Calu3 (cell line): ENCODE data around the gene CYFIP2. TPM values are rescaled to one million over a fixed set of nuclear protein-coding genes. Genes with fewer than 3 reads are reported as not detected.

Experiments used
- BruUV-seq: library from RNA; stranded (reverse); fragments of 400-500 nt; replicated peaks from 2 replicates; lab custom pipeline; 2021; lab: Mats Ljungman, UMichigan
- CTCF ChIA-PET: fragments of 300-600 bp; sonication (Branson Sonifier 250); formaldehyde crosslinking; loops from one replicate; lab custom pipeline; 2022; ENCODE audit warnings: antibody characterized with exemption; lab: Charles Lee
- DNase-seq: peaks from one replicate; pipeline ENCODE4 v3.0.0; 2022
- H3K27ac Mint-ChIP-seq: one replicate; pipeline ENCODE4 v1.8.0; 2022; ENCODE audit warnings: mixed read lengths; ENCODE audit not compliant: unreplicated experiment
- H3K27me3 Mint-ChIP-seq: one replicate; pipeline ENCODE4 v1.8.0; 2022; ENCODE audit warnings: mixed read lengths; ENCODE audit not compliant: unreplicated experiment
- H3K36me3 Mint-ChIP-seq: one replicate; pipeline ENCODE4 v1.8.0; 2022; ENCODE audit warnings: mild to moderate bottlenecking, moderate library complexity, mixed read lengths; ENCODE audit not compliant: insufficient read depth, unreplicated experiment
- H3K4me1 Mint-ChIP-seq: one replicate; pipeline ENCODE4 v1.8.0; 2022; ENCODE audit warnings: mild to moderate bottlenecking, low read depth, mixed read lengths; ENCODE audit not compliant: unreplicated experiment
- H3K4me3 Mint-ChIP-seq: one replicate; pipeline ENCODE4 v1.8.0; 2022; ENCODE audit warnings: mild to moderate bottlenecking, low read depth, moderate library complexity, mixed read lengths; ENCODE audit not compliant: unreplicated experiment
- H3K9me3 Mint-ChIP-seq: one replicate; pipeline ENCODE4 v1.8.0; 2022; ENCODE audit warnings: low read depth, mixed read lengths; ENCODE audit not compliant: unreplicated experiment
- intact Hi-C: fragments of 100-400 bp; cut with micrococcal nuclease; formaldehyde crosslinking; loops from one replicate; pipeline ENCODE4 v1.10.0; 2022; ENCODE audit not compliant: unreplicated experiment
- total RNA-seq: library from RNA; stranded (reverse); gene quantifications from 2 replicates; pipeline ENCODE4 v1.2.3, GENCODE V29; 2022
- TF ChIP-seq, protein P1 (sequence below): fragments of 200-600 bp; IDR thresholded peaks from one replicate; pipeline ENCODE4 v1.8.0; 2022; ENCODE audit warnings: antibody characterized with exemption; ENCODE audit not compliant: unreplicated experiment

The CYFIP2 gene
- total RNA-seq, 1 experiment from 2014 or later = 37.8 TPM

DNA sequence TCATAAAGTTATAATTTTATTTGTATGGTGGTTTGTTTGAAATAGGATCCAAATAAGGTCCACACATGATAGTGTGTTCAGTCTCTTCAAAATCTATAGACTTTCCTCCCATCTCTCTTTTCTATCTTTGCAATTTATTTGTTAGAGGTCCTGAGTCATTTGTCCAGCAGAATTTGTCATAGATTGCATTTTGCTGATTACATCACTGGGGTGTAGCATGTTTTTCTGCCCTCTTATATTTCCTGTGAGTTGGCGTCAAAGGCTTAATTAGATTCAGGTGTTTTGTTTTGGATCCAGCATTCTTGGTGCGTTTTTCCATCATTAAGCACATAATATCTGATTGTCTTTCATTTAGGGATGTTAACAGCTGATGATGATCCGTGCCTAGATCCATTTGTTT lies 15.0 kb downstream of the CYFIP2 start:
- H3K4me1 Mint-ChIP-seq = no peaks in the 10 kb centered on the region
- TF ChIP-seq, protein P1, sequence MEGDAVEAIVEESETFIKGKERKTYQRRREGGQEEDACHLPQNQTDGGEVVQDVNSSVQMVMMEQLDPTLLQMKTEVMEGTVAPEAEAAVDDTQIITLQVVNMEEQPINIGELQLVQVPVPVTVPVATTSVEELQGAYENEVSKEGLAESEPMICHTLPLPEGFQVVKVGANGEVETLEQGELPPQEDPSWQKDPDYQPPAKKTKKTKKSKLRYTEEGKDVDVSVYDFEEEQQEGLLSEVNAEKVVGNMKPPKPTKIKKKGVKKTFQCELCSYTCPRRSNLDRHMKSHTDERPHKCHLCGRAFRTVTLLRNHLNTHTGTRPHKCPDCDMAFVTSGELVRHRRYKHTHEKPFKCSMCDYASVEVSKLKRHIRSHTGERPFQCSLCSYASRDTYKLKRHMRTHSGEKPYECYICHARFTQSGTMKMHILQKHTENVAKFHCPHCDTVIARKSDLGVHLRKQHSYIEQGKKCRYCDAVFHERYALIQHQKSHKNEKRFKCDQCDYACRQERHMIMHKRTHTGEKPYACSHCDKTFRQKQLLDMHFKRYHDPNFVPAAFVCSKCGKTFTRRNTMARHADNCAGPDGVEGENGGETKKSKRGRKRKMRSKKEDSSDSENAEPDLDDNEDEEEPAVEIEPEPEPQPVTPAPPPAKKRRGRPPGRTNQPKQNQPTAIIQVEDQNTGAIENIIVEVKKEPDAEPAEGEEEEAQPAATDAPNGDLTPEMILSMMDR = no peak
- BruUV-seq = no TSS peak
- no peaks in the 10 kb centered on the region for H3K36me3 Mint-ChIP-seq
- H3K4me3 Mint-ChIP-seq = no peak overlapping the region
- CTCF ChIA-PET = no interaction called here
- DNase-seq = no peak
- H3K9me3 Mint-ChIP-seq = no peaks in the 10 kb centered on the region
- H3K27ac Mint-ChIP-seq = no peak overlapping the region
- intact Hi-C loops = no loop called here
- H3K27me3 Mint-ChIP-seq = no peaks in the 10 kb centered on the region

DNA sequence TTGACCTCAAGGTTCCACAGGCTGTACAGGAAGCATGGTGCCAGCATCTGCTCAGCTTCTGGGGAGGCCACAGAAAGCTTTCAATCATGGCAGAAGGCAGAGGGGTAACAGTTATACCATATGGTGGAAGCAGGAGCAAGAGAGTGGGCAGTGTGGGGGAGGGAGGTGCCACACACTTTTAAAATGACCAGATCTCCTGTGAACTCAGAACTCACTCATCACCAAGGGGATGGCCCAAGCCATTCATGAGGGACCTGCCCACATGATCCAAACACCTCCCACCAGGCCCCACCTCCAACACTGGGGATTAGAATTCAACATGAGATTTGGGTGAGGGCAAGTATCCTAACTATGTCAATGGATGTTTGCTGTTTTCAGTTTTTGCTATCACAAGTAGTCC lies 16.2 kb downstream of the CYFIP2 start:
- no peaks in the 10 kb centered on the region for H3K36me3 Mint-ChIP-seq
- intact Hi-C loops = no loop called here

DNA sequence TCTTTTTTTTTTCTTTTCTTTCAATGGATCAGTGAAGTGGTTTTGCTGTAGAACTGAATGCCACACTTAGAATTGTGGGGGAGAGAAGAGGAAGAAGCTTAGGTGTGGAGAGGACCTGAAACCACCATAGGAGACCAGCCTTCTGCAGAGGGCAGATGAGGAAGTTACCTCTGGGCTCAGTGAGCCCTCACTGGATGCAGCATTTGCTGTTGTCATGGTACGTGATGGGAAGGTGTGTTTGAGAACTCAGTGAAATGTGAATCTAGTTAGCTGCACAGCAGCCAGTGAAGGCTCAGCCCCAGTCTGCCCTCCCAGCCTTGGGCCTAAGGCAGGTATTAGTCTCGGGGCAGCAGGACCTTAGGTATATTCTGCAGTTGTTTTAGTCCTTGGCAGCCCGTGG lies 17.5 kb downstream of the CYFIP2 start:
- no peak for DNase-seq
- Mint-ChIP-seq H3K4me1 (no peaks in the 10 kb centered on the region), H3K9me3 (no peaks in the 10 kb centered on the region), H3K4me3 (no peak overlapping the region), H3K27ac (no peak overlapping the region), H3K27me3 (no peaks in the 10 kb centered on the region), H3K36me3 (no peaks in the 10 kb centered on the region)
- intact Hi-C loops = no loop called here
- CTCF ChIA-PET = interaction anchor here (0.9 kb wide), 1 partner anchor 16 kb away, joined by 3 read pairs; no protein-coding TSS in a partner anchor
- BruUV-seq = no TSS peak
- TF ChIP-seq, protein P1 = no peak

More for the DNA sequence above, 16.2 kb downstream of the CYFIP2 start:
- BruUV-seq = no TSS peak
- no peak overlapping the region for H3K27ac Mint-ChIP-seq
- TF ChIP-seq, protein P1 = no peak
- no peak overlapping the region for H3K4me3 Mint-ChIP-seq
- H3K9me3 Mint-ChIP-seq = no peaks in the 10 kb centered on the region
- H3K4me1 Mint-ChIP-seq = no peaks in the 10 kb centered on the region
- no peaks in the 10 kb centered on the region for H3K27me3 Mint-ChIP-seq
- CTCF ChIA-PET = no interaction called here
- DNase-seq = no peak

DNA sequence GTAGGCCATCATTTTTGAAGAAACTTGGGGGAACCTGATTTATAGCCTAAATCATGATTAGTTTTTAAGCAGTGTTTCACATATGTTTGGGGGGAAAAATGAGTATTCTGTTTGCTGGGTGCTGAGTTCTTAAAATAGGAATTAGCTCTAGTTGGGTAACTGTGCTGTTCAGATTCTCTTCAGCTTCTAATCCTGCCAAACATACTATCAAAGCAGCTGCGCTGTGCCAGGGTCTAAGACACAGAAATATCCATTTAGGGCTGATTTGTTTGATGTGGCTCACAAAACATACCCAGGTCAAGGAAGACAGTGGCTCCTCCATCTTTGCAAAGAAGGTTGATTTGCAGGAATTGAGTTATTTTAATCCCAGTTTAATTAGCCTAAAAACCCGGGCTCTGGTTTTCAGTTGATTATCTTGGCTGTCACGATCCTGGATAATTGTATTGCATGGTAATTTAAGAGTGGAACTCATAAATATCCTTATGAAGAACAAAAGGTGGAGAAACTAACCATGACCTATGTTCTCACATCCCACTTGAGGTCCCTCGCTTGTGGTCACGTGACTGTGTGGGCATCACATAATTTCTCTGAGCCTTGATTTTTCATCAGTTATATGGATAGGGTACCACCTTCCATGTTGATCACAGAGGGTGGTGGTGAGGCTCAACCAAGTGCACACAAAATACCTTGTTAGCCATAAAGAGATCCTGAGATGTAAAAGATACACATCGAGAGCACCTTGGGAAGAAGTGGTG lies 18.7 kb downstream of the CYFIP2 start:
- Mint-ChIP-seq H3K27ac (no peak overlapping the region), H3K9me3 (no peaks in the 10 kb centered on the region), H3K4me1 (peaks cover 11% of the 10 kb centered on the region), H3K36me3 (no peaks in the 10 kb centered on the region), H3K27me3 (no peaks in the 10 kb centered on the region), H3K4me3 (no peak overlapping the region)
- no peak for DNase-seq
- TF ChIP-seq, protein P1 = no peak
- CTCF ChIA-PET = no interaction called here
- BruUV-seq = no TSS peak
- intact Hi-C loops = no loop called here
